SK-N-SH (cell line): ENCODE data around the gene PTGDR2. TPM values are rescaled to one million over a fixed set of nuclear protein-coding genes. Genes with fewer than 3 reads are reported as not detected.

Experiments used
- CTCF ChIA-PET: fragments of 300-600, 350-600 bp; formaldehyde crosslinking; extraction: SDS; loops from one replicate; lab custom pipeline; 2021; lab: Yijun Ruan, JAX
- POLR2A ChIA-PET: fragments of 350-600 bp; sonication (Branson Sonifier 250); formaldehyde crosslinking; extraction: SDS; loops from one replicate; lab custom pipeline; 2020; ENCODE audit warnings: antibody characterized with exemption, inconsistent platforms; lab: Yijun Ruan, JAX
- DNase-seq: peaks from one replicate; pipeline ENCODE4 v3.0.0; 2012
- H2AFZ ChIP-seq: fragments of 200-600 bp; sonication (generic); 2 replicates; pipeline ENCODE4 v1.8.1; 2016; ENCODE audit warnings: antibody characterized with exemption, mild to moderate bottlenecking, low read depth
- H3F3A ChIP-seq: fragments of 200-600 bp; sonication (generic); replicated peaks from 2 replicates; pipeline ENCODE3; 2016; ENCODE audit warnings: antibody characterized with exemption, mild to moderate bottlenecking; ENCODE audit not compliant: insufficient read depth
- H3K27ac ChIP-seq, 2 experiments: fragments of 200-500 bp in 1 of 2; fragments of 200-600 bp in 1 of 2; sonication (Bioruptor generic) in 1 of 2; sonication (generic), shearing (Covaris generic) in 1 of 2; 2 replicates each; pipeline versions ENCODE4 v1.5.1 to v1.6.1; 2014 to 2016; ENCODE audit warnings: low read depth in 2 of 2, inconsistent platforms in 1 of 2, low read length in 1 of 2, mild to moderate bottlenecking in 1 of 2, mixed read lengths in 1 of 2
- H3K27me3 ChIP-seq: fragments of 200-600 bp; sonication (generic), shearing (Covaris generic); 2 replicates; pipeline ENCODE4 v1.6.1; 2016; ENCODE audit warnings: mixed run types; ENCODE audit not compliant: insufficient read depth
- H3K36me3 ChIP-seq, 2 experiments: fragments of 200-500 bp in 1 of 2; fragments of 200-600 bp in 1 of 2; sonication (Bioruptor generic) in 1 of 2; sonication (generic) in 1 of 2; replicated peaks in 1 of 2; 2 replicates each; pipeline versions ENCODE3 to v1.5.1; 2014 to 2016; ENCODE audit warnings: low read length in 1 of 2, mild to moderate bottlenecking in 1 of 2; ENCODE audit not compliant: insufficient read depth in 2 of 2, control insufficient read depth in 1 of 2
- H3K4me1 ChIP-seq, 2 experiments: fragments of 200-500 bp in 1 of 2; fragments of 200-600 bp in 1 of 2; sonication (Bioruptor generic) in 1 of 2; sonication (generic), shearing (Covaris generic) in 1 of 2; 2 replicates each; pipeline versions ENCODE4 v1.5.1 to v1.6.1; 2014 to 2016; ENCODE audit warnings: low read depth in 1 of 2, low read length in 1 of 2, mixed run types in 1 of 2; ENCODE audit not compliant: insufficient read depth in 2 of 2, control insufficient read depth in 1 of 2
- H3K4me2 ChIP-seq: fragments of 200-600 bp; sonication (generic), shearing (Covaris generic); 2 replicates; pipeline ENCODE4 v1.6.1; 2017; ENCODE audit warnings: mixed run types
- H3K4me3 ChIP-seq, 2 experiments: fragments of 200-500 bp in 1 of 2; fragments of 200-600 bp in 1 of 2; sonication (Bioruptor generic) in 1 of 2; sonication (generic), shearing (Covaris generic) in 1 of 2; 2 replicates each; pipeline versions ENCODE4 v1.5.1 to v1.8.1; 2014 to 2016; ENCODE audit warnings: low read depth in 2 of 2, inconsistent platforms in 1 of 2, low read length in 1 of 2, mild to moderate bottlenecking in 1 of 2, mixed read lengths in 1 of 2, moderate library complexity in 1 of 2
- H3K79me2 ChIP-seq: fragments of 200-600 bp; sonication (generic); 2 replicates; pipeline ENCODE4 v1.8.1; 2017; ENCODE audit warnings: mild to moderate bottlenecking; ENCODE audit not compliant: insufficient read depth
- H3K9ac ChIP-seq: fragments of 200-600 bp; sonication (generic); 2 replicates; pipeline ENCODE4 v1.6.1; 2017; ENCODE audit warnings: mixed run types
- H3K9me2 ChIP-seq: fragments of 200-600 bp; sonication (generic); 2 replicates; pipeline ENCODE4 v1.6.1; 2017; ENCODE audit warnings: mixed run types
- H3K9me3 ChIP-seq: fragments of 200-600 bp; sonication (generic); 2 replicates; pipeline ENCODE4 v1.6.1; 2017; ENCODE audit warnings: mixed run types, mild to moderate bottlenecking, moderate library complexity
- H4K20me1 ChIP-seq: fragments of 200-600 bp; sonication (generic); 2 replicates; pipeline ENCODE4 v1.6.1; 2017; ENCODE audit warnings: mild to moderate bottlenecking, mixed run types; ENCODE audit not compliant: insufficient read depth
- CHD2 ChIP-seq: fragments of 150-350 bp; IDR thresholded peaks from 2 replicates; pipeline ENCODE4 v1.6.1; 2018; ENCODE audit warnings: low read length; ENCODE audit not compliant: partially characterized antibody
- ELF1 ChIP-seq: IDR thresholded peaks from 2 replicates; pipeline ENCODE4 v1.4.0; 2012
- EP300 ChIP-seq, 2 experiments: IDR thresholded peaks; 2 replicates each; pipeline versions ENCODE4 v1.4.0 to v1.6.1; 2012; ENCODE audit warnings: borderline replicate concordance in 1 of 2, low read depth in 1 of 2, low read length in 1 of 2
- FOXJ3 ChIP-seq: sonication (generic); formaldehyde crosslinking; IDR thresholded peaks from 2 replicates; pipeline ENCODE4 v1.5.1; 2020; ENCODE audit warnings: mild to moderate bottlenecking, missing genetic modification reagents
- GABPA ChIP-seq: IDR thresholded peaks from 2 replicates; pipeline ENCODE4 v1.4.0; 2012; ENCODE audit warnings: low read depth, mild to moderate bottlenecking
- MAX ChIP-seq: IDR thresholded peaks from 2 replicates; pipeline ENCODE4 v1.4.0; 2012; ENCODE audit warnings: low read depth
- MXI1 ChIP-seq: IDR thresholded peaks from 2 replicates; pipeline ENCODE4 v1.6.1; 2012; ENCODE audit warnings: mild to moderate bottlenecking, low read depth, low read length, improper control_type of control experiment
- NFIC ChIP-seq: IDR thresholded peaks from 2 replicates; pipeline ENCODE4 v1.4.0; 2012; ENCODE audit warnings: borderline replicate concordance
- RAD21 ChIP-seq: IDR thresholded peaks from 2 replicates; pipeline ENCODE4 v1.6.1; 2012; ENCODE audit warnings: mild to moderate bottlenecking, low read length
- SIN3A ChIP-seq: IDR thresholded peaks from 2 replicates; pipeline ENCODE4 v1.6.1; 2012; ENCODE audit warnings: low read depth, mild to moderate bottlenecking, low read length, moderate library complexity, borderline replicate concordance
- TAF1 ChIP-seq: IDR thresholded peaks from 2 replicates; pipeline ENCODE4 v1.6.1; 2012; ENCODE audit warnings: low read depth, mild to moderate bottlenecking, low read length, moderate library complexity, borderline replicate concordance
- TEAD4 ChIP-seq: IDR thresholded peaks from 2 replicates; pipeline ENCODE4 v1.4.0; 2012; ENCODE audit warnings: mild to moderate bottlenecking, borderline replicate concordance; ENCODE audit not compliant: insufficient read depth
- USF1 ChIP-seq: IDR thresholded peaks from 2 replicates; pipeline ENCODE4 v1.4.0; 2012; ENCODE audit warnings: low read depth, borderline replicate concordance
- YY1 ChIP-seq: IDR thresholded peaks from 2 replicates; pipeline ENCODE4 v1.4.0; 2012; ENCODE audit warnings: low read depth, mild to moderate bottlenecking
- WGBS: methylation state at CpG from one replicate; pipeline ENCODE4 v1.1.6; 2017; ENCODE audit warnings: low lambda C conversion rate; 5-methylcytosine and 5-hydroxymethylcytosine counted together
- polyA plus RNA-seq, 3 experiments: library from polyadenylated mRNA; depleted of rRNA; stranded (reverse); fragments of >200 nt; gene quantifications; 2 replicates each; pipeline ENCODE4 v1.2.3, GENCODE V29; 2012
- TF ChIP-seq, protein P1 (sequence below): fragments of 150-350 bp; IDR thresholded peaks from 2 replicates; pipeline ENCODE4 v1.6.1; 2016; ENCODE audit warnings: mild to moderate bottlenecking, low read depth, low read length
- TF ChIP-seq, protein P2 (sequence below): fragments of 200-600 bp; sonication (generic); IDR thresholded peaks from 2 replicates; pipeline ENCODE4 v1.6.1; 2017; ENCODE audit warnings: antibody characterized with exemption, mild to moderate bottlenecking, moderate library complexity

The PTGDR2 gene
- polyA plus RNA-seq, 1 of the 3 experiments (the other 2 are of a cell fraction), result 0.02 TPM

GRCh38 chr11:60869451-60869825 is 13.7 kb upstream of the PTGDR2 start:
- no peaks in the 10 kb centered on the region for H3K36me3 ChIP-seq
- ChIA-PET POLR2A (no interaction called here), CTCF (interaction anchor here (1.3 to 7.7 kb wide), 2 partner anchors 18 to 39 kb away, joined by 5 to 56 read pairs; no protein-coding TSS in a partner anchor)
- H3K9me3 ChIP-seq, result no peaks in the 10 kb centered on the region
- TF ChIP-seq, protein P1, sequence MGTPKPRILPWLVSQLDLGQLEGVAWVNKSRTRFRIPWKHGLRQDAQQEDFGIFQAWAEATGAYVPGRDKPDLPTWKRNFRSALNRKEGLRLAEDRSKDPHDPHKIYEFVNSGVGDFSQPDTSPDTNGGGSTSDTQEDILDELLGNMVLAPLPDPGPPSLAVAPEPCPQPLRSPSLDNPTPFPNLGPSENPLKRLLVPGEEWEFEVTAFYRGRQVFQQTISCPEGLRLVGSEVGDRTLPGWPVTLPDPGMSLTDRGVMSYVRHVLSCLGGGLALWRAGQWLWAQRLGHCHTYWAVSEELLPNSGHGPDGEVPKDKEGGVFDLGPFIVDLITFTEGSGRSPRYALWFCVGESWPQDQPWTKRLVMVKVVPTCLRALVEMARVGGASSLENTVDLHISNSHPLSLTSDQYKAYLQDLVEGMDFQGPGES, result no peak
- no peak for TF ChIP-seq EP300 (IDR thresholded peaks at IDR 0.05; ENCODE audit: borderline replicate concordance in 1 of 2, low read depth in 1 of 2, low read length in 1 of 2)
- no peak for TF ChIP-seq ELF1
- no peak for TF ChIP-seq TAF1
- no peak for TF ChIP-seq CHD2
- no peak for TF ChIP-seq MAX
- TF ChIP-seq SIN3A, result no peak
- TF ChIP-seq GABPA, result no peak
- TF ChIP-seq, protein P2, sequence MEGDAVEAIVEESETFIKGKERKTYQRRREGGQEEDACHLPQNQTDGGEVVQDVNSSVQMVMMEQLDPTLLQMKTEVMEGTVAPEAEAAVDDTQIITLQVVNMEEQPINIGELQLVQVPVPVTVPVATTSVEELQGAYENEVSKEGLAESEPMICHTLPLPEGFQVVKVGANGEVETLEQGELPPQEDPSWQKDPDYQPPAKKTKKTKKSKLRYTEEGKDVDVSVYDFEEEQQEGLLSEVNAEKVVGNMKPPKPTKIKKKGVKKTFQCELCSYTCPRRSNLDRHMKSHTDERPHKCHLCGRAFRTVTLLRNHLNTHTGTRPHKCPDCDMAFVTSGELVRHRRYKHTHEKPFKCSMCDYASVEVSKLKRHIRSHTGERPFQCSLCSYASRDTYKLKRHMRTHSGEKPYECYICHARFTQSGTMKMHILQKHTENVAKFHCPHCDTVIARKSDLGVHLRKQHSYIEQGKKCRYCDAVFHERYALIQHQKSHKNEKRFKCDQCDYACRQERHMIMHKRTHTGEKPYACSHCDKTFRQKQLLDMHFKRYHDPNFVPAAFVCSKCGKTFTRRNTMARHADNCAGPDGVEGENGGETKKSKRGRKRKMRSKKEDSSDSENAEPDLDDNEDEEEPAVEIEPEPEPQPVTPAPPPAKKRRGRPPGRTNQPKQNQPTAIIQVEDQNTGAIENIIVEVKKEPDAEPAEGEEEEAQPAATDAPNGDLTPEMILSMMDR, result no peak
- no peak for TF ChIP-seq TEAD4
- no peak for TF ChIP-seq FOXJ3 (CRISPR knock-in tag)
- no peaks in the 10 kb centered on the region for H4K20me1 ChIP-seq
- H3K4me2 ChIP-seq, result no peak overlapping the region
- no peak overlapping the region for H3K4me3 ChIP-seq
- H3K4me1 ChIP-seq, result peaks cover 0 to 8% of the 10 kb centered on the region in 2 experiments; a peak in 1 of 4 replicates
- H3K27ac ChIP-seq, result no peak overlapping the region
- no peak for DNase-seq
- 67% methylated on average over 1 of the region's 7 CpGs for WGBS
- H3K79me2 ChIP-seq, result no peaks in the 10 kb centered on the region
- no peak overlapping the region for H2AFZ ChIP-seq
- H3F3A ChIP-seq, result no peaks in the 10 kb centered on the region
- H3K27me3 ChIP-seq, result no peaks in the 10 kb centered on the region; the same call in 1 of the 2 replicates
- no peaks in the 10 kb centered on the region for H3K9me2 ChIP-seq
- no peak overlapping the region for H3K9ac ChIP-seq

DNA sequence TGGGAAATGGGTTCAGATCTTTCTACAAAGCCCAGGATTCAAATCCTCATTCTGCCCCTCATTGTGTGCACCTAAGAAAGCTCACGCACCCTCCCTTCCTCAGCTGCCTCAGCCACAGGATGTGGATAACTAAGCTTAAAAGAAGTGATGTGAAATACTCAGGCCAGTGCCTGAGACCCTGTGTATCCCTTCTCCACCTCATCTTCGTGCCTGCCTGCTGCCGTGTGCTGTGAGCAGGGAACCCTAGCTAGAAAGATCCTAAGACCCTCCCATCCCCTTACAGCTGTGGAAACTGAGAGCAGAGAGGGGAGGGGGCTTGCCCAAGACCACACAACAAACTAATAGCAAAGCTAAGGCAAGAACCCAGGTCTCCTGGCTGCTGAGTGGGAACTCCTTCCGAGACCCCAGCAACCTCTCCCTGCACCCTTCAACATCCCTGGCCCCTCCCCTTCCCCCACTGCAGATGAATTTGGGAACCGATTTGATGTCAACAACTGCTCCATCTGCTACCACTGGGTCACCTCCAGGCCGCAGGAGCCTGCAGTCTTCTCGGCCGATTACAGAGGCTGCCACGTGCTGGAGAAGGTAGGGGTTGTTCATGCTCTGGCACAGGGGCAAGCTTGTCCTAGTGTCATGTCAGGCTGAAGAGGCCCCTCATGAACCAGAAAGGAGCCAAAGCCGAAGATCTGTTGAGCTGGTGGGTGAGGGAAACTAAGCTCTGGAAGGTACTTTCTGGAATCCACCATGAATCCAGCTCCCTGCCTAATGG is 13.1 kb upstream of the PTGDR2 start:
- Histone ChIP-seq H4K20me1 (no peaks in the 10 kb centered on the region), H3K4me2 (no peak overlapping the region), H3K9me2 (no peaks in the 10 kb centered on the region), H3K79me2 (no peaks in the 10 kb centered on the region), H3K27ac (no peak overlapping the region), H3K36me3 (no peaks in the 10 kb centered on the region), H3K4me3 (no peak overlapping the region), H3K9me3 (no peaks in the 10 kb centered on the region), H3K9ac (no peak overlapping the region), H3F3A (no peaks in the 10 kb centered on the region), H3K27me3 (no peaks in the 10 kb centered on the region; the same call in 1 of the 2 replicates), H2AFZ (no peak overlapping the region), H3K4me1 (peaks cover 0 to 8% of the 10 kb centered on the region in 2 experiments; a peak in 1 of 4 replicates)
- ChIA-PET CTCF (interaction anchor here (7.7 kb wide), 1 partner anchor 38 kb away, joined by 56 read pairs; no protein-coding TSS in a partner anchor), POLR2A (no interaction called here)
- TF ChIP-seq CHD2 (no peak), NFIC (no peak), MXI1 (no peak), YY1 (no peak), SIN3A (no peak), USF1 (no peak), GABPA (no peak), RAD21 (no peak)
- TF ChIP-seq, protein P2, result no peak
- TF ChIP-seq, protein P1, result no peak
- DNase-seq, result no peak
- 75% methylated on average over 9 of the region's 10 CpGs for WGBS
